Measurements from ENCODE around the gene MS4A15. TPM values are rescaled to one million over a fixed set of nuclear protein-coding genes. Genes with fewer than 3 reads are reported as not detected.

The MS4A15 gene
- polyA plus RNA-seq, 4 donors: not detected

DNA sequence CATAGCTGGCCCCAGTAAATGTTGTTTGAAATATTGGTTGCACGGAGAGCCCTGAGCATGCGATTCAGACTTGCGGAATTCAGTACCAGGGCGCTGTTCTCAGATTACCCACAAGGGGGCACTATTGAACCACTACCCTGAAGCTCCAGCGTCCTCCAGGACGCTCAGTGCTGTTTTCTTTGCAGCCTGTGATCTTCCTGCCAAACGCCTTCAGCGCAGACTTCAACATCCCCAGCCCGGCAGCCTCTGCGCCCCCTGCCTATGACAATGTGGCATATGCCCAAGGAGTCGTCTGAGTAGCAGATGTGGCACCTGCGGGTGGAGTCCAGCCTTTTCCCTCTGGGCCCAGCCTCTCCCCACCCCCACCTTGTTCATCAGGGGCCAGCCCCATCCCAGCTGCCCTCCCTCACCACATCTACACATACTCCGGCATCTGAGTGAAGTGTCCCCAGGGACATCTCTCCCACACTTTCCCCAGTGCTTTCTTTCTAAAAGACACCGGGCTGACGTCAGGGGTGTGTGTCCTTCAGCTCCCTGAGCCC lies 18.8 kb downstream of the MS4A15 start:
- peak; percentile 68 to 82 (median 74) for DNase-seq (ENCODE audit: low read depth in 4 of 4, low spot score in 2 of 4)

DNA sequence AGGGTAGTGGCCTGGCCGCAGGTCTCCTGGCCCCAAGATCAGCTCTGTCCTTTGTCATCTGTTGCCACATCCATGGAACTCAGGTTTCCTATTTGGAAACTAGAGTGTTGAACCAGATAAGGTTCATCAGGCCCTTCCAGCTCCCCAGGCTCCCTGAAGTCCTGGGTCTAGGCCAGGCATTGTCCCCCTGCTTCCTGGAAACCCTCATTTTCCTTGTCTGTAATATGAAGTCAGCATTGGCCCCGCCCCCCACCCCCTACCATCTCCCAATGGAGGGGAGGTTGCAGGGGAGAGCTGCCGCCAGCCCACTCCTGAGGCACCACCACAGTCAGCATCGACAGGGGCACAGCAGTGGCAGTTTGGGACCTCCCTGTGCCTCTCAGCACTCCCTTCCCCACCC lies 19.5 kb downstream of the MS4A15 start:
- DNase-seq (ENCODE audit: low read depth in 4 of 4, low spot score in 2 of 4): no peak

DNA sequence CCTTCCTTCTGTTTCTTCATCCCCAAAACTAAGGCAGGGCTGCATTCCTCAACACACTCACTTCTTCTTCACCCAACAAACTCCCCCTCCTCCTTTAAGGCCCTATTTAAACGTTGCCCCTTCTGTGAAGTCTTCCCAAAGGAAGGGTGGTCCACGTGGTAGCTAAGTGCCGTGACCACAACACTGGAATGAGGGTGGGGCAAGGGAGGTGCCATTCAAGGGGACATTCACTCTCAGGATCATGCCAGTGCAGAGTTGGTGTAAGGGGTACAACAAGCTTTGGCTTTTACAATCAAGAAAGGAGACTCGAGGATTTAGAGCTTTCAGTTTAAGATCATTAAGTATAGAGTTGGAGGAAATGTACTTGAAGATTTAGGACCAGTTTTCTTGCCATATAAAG lies 20.4 kb downstream of the MS4A15 start:
- DNase-seq (ENCODE audit: low read depth in 4 of 4, low spot score in 2 of 4): no peak

DNA sequence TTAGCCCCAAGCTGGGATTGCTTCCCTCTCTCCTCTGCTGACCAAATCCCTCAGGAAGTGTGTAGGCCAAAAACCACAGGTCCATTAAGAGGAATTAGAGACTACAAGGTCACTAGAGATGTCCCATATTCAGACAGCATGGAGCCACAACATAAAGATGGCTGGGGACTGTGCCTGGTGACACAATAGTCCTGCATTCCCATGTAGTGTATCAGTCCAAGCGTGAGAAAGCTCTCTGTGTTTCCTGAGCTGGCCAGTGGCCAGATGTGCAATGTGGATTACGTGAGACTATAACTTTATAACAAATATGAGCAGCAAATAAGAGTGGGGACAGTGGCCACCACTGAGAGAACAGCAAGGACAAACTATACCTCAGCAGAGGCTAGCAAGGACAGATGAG lies 20.9 kb downstream of the MS4A15 start:
- DNase-seq (ENCODE audit: low read depth in 4 of 4, low spot score in 2 of 4): no peak

DNA sequence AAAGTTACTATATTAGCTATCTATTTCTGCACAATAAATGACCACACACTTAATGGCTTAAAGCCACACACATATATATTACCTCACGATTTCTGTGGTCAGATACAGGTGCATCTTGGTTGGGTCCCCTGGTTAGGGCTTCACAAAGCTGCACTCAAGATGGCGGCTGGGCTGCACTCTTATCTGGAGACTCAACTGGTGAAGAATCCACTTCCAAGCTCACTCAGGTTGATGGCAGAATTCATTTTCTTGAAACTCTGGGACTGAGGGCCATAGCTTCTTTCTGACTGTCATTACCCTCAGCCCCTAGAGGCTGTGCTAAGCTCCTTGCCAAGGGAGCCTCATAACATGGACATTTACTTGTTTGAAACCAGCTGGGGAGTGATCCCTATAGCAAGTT lies 23.4 kb downstream of the MS4A15 start:
- DNase-seq (ENCODE audit: low read depth in 4 of 4, low spot score in 2 of 4): no peak

DNA sequence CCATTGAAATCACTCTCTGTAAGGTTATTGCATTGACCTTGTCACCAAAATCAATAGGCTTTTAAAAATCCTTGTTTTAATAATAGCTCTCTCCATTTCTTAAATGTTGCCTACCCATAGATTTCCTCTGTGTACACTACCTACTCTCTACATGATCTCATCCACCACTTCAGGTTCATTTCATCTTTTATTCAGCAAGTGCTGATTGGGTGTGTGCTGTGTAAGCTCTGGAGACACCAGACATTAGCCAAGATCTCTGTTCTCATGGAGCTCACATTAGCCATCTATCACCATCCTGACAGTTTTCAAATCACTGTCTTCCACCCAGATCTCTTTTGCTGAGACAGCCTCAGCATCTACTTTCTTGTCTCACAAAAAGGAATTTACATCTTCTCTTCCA lies 24.1 kb downstream of the MS4A15 start:
- no peak for DNase-seq (ENCODE audit: low read depth in 4 of 4, low spot score in 2 of 4)

DNA sequence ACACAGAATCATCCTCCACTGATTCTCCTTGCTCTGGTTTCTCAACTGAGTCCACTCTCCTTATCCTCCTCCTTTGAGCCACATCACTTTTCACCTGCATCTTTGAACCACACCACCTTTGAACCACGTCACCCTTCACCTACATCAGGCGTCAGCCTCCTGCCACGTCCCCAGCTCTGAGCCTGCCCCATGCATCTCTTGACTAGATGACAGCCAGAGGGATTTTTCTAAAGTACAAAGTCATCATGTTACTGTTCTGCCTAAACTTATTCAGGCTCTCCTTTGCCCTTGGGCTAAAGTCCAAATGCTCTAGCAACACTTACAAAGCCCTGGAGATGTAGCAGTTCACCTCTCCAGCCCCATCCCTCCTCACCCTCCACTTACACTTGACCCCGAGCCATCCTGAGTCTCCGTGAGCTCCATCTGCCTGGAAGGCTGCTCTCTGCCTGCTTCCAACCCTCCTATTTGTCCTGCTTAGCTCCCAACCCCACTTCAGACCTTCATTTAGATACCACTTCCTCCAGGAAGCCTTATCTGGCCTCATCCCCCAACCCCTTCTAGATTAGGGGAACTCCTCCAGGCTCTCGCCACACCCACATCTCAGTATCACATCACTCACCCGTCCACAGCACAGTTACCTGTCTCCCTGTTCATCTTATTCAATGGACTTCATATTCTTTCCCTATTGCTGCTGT lies 24.8 kb downstream of the MS4A15 start:
- no peak for DNase-seq (ENCODE audit: low read depth in 4 of 4, low spot score in 2 of 4)

DNA sequence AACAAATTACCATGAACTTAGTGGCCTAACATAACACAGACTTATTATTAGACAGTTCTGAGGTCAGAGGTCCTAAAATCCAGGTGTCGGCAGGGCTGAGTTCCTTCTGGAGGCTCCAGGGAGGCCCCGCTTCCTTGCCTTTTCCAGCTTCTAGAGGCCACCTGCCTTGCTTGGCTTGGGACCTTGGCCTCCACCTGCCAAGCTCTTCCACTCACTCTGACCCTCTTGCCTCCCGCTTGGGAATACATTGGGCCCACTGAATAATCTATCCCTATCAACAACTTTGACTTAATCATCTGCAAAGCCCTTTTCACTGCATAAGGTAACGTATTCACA lies 25.3 kb downstream of the MS4A15 start:
- no peak for DNase-seq (ENCODE audit: low read depth in 4 of 4, low spot score in 2 of 4)

DNA sequence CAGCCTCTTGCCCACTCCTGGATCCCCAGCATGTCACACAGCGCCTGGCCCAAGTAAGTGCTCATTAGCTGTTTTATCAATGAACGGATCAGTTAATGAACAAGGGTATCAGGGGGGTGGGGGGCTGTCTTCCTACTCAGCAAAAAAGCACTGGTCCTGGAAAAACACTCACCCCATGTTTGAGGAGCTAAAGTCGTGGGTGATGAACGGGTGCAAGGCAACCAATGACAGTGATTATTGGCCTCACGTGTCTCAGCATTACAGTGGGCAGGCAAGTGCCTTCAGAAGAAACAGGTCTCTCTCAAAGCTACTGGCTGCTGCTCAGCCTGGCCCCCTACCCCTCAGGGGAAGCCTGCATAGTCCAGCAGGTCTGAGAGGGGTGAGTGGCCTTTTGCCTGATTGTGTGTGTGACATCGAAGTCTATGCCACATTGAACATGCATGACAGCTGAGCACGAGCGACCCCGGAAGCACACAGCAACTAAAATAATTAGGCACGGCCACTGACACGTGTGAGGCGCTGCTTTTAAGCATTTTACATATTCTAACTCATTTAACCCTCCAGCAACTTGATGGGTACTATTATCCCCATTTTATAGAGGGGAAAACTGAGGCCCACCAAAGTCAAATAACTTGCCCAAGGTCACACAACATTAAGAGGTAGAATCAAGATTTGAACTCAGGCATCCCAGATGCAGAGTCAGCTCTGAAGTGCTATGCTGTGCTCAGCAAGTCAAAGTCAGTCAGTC lies 25.9 kb downstream of the MS4A15 start:
- no peak for DNase-seq (ENCODE audit: low read depth in 4 of 4, low spot score in 2 of 4)

DNA sequence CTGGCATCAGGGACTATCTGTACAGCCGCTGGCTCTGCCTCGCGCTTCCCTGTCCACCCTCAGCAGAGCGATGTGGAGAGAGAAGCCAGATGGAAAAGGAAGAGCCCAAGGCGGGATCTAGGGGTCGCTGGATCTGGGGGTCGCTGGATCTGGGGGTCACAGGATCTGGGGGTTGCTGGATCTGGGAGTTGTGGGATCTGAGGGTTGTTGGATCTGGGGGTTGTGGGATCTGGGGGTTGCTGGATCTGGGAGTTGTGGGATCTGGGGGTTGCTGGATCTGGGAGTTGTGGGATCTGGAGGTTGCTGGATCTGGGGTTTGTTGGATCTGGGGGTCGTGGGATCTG lies 26.4 kb downstream of the MS4A15 start:
- no peak for DNase-seq (ENCODE audit: low read depth in 4 of 4, low spot score in 2 of 4)

DNA sequence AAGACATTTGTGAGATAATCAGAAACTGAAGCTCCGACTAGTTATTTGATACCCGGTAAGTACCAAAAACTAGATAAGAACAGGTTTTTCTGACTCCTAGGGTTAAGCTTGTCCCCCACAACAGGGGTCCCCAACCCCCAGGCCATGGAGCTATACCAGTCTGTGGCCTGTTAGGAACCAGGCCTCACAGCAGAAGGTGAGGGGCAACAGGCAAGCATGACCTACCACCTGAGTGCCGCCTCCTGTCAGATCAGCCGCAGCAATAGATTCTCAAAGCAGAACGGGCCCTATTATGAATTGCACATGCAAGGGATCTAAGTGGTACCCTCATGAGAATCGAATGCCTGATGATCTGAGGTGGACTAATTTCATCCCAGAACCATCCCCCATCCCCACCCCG lies 27.2 kb downstream of the MS4A15 start:
- DNase-seq (ENCODE audit: low read depth in 4 of 4, low spot score in 2 of 4): no peak

DNA sequence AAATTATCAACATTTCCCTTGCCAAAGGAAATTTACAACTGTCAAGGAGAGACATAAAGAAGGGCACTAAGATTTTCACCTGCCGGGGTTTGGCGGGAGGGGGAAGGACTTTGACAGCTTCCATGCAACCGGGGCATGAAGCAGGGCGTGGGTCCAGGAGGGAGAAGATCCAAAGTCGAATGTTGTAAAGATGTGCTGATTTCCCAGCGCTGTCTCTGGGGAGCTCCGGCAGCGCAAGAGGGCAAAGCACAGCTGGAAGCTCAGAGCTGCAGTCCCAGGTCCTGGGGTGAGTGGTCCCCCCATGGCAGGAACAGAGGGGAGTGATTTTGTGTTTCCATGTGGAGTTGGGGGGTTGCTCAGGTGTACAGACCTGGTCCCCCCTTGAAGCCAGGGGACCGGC lies 28.5 kb downstream of the MS4A15 start, which contains the start of gene MS4A10:
MS4A10 (plus strand) TSS at position 198 of the 400 bp plus-strand sequence. CDS start 5,003 bp downstream, outside the sequence.
- no peak for DNase-seq (ENCODE audit: low read depth in 4 of 4, low spot score in 2 of 4)

DNA sequence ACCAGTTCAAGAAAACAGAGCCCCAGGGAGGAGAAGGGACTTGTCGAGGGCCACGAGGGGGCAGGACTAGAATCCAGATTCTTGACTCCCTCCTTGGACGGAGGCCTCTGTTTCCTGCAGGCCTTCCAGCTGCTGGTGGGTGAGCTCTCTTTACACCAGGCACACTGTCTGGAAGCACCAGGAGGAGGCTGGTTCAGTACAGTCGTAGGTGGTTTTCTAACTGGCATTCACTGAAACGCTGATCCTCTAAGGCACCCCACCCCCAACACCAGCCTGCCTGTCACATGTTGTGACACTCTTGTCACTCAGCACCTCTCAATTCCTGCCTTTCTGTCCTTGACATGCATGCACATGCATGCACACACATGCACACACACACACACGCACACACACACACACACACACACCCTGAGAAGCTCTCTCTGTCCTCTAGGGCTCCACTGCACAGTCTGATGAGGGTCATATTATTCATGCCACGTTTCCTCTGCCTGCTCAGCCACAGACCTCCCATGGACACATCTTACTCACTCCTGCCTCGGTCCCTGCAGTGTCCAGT lies 29.2 kb downstream of the MS4A15 start:
- no peak for DNase-seq (ENCODE audit: low read depth in 4 of 4, low spot score in 2 of 4)

DNA sequence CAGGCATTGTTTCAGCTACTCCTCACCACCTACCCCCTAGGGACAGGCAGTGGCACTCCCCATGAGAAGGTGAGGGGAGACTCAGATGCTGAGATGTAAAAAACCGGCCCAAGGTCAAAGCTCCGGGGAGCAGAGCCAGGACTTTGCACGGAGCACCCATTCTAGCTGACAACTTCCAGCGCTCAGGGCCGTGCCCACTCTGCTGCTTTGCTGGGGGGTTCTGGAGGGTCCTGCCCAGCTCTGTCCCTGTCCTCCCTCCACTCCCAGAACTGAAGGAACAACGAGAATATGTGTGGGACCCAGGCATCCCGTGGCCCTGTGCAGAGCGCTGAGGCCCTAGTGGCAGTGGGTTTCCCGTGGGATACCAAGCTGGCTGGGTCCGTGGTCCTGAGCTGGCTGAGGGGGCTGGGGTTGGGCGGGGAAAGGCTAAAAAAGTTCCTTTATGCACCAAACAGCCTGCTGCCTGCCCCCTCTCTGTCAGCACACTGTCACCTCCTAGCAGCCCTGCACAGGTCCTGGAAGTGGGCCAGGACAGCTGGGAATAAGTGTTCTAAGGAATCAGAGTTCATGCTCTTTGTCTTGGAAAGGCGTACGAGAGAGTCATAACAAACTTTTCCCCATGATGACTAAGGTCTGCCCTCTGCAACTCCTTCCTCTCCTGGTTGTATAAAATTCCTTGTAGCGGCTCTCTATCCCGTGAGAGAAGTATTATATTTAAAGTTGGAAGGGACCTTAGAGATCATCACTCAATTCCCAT lies 30.3 kb downstream of the MS4A15 start:
- no peak for DNase-seq (ENCODE audit: low read depth in 4 of 4, low spot score in 2 of 4)

DNA sequence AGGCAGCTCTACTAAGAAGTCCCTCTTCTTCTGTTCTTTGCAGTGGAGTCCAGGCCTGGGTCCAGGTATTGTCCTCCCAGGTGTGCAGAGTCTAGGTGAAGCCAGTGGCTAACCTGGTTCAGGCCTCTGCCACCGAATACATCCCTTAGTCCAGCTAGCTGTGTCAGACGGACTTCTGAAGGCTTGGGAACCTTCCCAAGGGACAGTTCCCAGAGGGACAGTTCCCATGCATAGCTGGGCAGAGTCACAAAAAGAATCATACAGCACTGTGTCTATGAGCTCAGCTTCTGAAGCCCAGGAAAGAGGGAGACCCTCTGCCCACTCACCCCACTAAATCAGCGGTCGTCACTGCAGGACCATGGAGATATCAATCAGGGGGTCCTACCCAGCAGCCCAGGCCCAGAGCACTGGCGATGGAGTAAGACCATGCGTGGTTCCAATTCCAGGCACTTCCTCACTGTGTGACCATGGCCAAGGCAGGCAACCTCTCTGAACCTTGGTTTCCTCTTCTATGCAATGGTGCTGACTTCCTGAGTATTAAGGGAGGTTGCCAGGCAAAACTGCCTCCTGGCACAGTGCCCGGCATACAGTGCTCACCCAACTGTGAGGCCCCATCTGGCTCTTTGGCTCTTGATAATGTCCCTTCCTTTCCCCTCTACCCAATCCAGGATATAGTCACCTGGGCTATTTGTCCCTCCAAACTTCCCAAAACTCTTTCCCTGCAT lies 31.9 kb downstream of the MS4A15 start:
- DNase-seq (ENCODE audit: low read depth in 4 of 4, low spot score in 2 of 4): no peak

DNA sequence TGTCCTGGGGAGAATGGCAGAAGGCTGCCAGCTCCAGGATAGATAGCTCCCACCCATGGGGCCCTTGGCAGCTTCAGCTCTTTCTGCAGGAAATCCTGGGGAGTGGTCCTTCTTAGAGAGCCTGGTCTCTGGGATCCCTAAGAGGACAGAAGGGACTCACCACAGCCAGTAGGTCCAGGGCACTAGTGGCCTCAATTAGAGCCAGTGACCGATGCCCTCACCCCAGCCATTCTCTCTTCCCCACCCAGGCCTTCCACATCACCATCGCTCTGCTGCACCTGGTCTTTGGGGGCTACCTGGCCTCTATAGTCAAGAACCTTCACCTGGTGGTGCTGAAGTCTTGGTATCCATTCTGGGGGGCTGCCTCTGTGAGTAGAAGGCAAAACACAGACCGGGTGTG lies 34.1 kb downstream of the MS4A15 start:
- no peak for DNase-seq (ENCODE audit: low read depth in 4 of 4, low spot score in 2 of 4)

DNA sequence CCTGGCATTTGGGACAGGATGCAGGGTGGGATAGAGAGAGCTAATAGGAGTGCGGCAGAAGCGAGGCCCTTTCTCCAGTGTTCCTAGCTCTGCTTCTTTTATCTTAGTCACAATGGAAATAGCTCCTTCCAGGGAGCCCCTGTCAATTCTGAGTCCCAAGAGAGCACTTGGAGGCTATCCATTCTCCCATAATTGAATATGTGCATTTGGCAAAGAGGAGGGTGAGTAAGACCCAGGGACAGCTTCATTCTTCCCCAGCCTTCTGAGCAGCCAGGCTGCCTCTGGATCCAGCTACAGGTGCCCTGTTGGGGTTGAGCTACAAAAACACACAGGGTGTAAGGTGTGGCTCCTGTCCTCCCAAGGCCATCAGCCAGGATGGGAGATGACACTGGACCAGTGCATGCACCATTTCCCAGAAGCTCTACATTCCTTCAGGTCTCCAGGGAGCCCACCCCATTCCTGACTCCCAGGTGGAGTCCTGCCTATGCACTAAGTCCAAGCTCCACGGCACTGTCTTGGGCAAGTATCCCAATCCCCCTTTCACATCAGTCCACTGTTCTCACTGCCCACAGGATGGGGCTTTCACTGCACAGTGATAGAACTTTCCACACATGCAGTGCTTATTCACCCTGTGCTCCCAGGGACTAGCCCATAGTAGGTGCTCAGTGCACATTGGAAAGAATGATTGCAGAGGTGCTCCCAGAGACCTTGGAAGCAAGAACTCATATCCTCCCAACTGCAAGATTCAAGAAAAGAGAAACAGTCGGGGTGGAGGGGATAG lies 34.7 kb downstream of the MS4A15 start:
- DNase-seq (ENCODE audit: low read depth in 4 of 4, low spot score in 2 of 4): no peak

DNA sequence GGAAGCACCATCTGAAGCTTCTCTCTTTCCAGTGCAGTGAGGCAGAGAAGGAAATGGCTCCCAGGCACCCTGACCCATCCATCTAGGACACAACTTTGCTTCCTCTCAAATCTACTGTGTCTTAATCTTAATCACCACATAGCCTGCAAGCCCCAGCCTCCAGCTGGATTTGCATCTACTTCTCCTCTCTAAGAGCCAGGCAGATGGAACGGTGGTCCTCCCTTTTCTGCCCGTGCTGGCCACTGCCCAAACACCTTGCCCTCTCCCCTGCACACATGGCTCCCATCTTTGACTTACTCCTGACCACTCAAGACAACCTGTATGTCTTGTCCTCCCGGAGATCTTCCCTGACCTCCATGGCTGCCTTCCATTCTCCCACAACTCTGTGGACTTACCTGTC lies 35.9 kb downstream of the MS4A15 start:
- DNase-seq (ENCODE audit: low read depth in 4 of 4, low spot score in 2 of 4): no peak

DNA sequence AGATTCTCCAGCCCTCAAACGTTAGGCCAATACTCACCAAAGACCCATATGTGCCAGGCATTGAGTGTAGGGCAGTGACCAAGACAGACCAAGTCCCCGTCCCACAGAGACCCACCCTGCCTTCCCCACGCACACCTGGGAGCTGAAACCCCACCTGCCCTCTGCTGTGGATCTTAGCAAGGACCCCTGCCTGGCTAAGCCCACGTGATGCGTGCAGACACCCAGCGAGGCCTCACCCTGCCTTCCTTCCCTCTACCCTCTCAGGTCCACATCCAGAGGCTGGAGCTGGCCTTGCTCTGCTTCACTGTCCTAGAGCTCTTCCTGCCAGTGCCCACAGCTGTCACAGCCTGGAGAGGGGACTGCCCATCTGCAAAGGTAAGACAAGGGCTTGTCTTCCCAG lies 38.6 kb downstream of the MS4A15 start:
- DNase-seq (ENCODE audit: low read depth in 4 of 4, low spot score in 2 of 4): no peak

Data from left renal cortex interstitium (tissue), 4 donors.